AG04449 (cell line): Measurements from ENCODE around the gene KCTD15.

Source experiments
- CTCF ChIA-PET: fragments of 350-600 bp; formaldehyde crosslinking; extraction: SDS; loops from one replicate; lab custom pipeline; 2021; ENCODE audit warnings: antibody characterized with exemption; lab: Yijun Ruan, JAX
- POLR2A ChIA-PET: fragments of 400-600, 350-600 bp; formaldehyde crosslinking; extraction: SDS; loops from one replicate; lab custom pipeline; 2020; ENCODE audit warnings: antibody characterized with exemption, inconsistent platforms; lab: Yijun Ruan, JAX
- DNase-seq: peaks from one replicate; pipeline ENCODE4 v3.0.0-alpha.2; 2010; ENCODE audit warnings: low read depth, low spot score
- H3K4me3 ChIP-seq: 2 replicates; pipeline ENCODE4 v1.5.1; 2011; ENCODE audit warnings: low read depth, mild to moderate bottlenecking, control low read depth, low read length
- TF ChIP-seq, protein P1 (sequence below): IDR thresholded peaks from one replicate; pipeline ENCODE4 v1.5.1; 2011; ENCODE audit warnings: mild to moderate bottlenecking, moderate library complexity, low read length, control low read depth, inconsistent platforms; ENCODE audit not compliant: insufficient read depth; ENCODE audit errors: missing control alignments

Gene KCTD15

GRCh38 chr19:33841685-33842084 lies 45.0 kb downstream of the KCTD15 start:
- ChIA-PET CTCF (no interaction called here), POLR2A (no interaction called here)
- DNase-seq, result no peak
- TF ChIP-seq, protein P1, sequence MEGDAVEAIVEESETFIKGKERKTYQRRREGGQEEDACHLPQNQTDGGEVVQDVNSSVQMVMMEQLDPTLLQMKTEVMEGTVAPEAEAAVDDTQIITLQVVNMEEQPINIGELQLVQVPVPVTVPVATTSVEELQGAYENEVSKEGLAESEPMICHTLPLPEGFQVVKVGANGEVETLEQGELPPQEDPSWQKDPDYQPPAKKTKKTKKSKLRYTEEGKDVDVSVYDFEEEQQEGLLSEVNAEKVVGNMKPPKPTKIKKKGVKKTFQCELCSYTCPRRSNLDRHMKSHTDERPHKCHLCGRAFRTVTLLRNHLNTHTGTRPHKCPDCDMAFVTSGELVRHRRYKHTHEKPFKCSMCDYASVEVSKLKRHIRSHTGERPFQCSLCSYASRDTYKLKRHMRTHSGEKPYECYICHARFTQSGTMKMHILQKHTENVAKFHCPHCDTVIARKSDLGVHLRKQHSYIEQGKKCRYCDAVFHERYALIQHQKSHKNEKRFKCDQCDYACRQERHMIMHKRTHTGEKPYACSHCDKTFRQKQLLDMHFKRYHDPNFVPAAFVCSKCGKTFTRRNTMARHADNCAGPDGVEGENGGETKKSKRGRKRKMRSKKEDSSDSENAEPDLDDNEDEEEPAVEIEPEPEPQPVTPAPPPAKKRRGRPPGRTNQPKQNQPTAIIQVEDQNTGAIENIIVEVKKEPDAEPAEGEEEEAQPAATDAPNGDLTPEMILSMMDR, result no peak
- no peak overlapping the region for H3K4me3 ChIP-seq

GRCh38 chr19:33844478-33844877 lies 47.8 kb downstream of the KCTD15 start:
- TF ChIP-seq, protein P1, result no peak
- H3K4me3 ChIP-seq, result no peak overlapping the region
- CTCF ChIA-PET, result interaction anchor here (1.2 kb wide), 1 partner anchor 10 kb away, joined by 3 read pairs; no protein-coding TSS in a partner anchor
- POLR2A ChIA-PET, result no interaction called here
- no peak for DNase-seq

DNA sequence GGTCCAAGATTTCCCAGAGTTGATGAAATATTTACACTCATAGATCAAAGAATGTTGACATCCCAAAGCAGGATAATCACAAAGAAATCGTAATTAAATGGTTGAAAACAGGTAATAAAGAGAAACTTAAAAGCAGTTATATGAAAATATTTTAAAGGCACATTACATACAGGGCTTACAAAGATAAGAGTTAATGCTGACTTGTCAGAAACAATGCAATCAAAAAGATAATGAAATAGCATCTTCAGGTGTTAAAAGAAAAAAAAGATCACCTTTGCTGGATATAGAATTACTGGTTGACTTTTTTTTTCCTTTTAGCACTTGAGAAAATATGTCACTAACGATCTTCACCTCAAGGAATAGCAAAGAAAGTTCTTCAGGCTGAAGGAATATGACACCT lies 48.8 kb downstream of the KCTD15 start:
- CTCF ChIA-PET, result no interaction called here
- POLR2A ChIA-PET, result no interaction called here
- no peak for DNase-seq
- TF ChIP-seq, protein P1, result no peak
- H3K4me3 ChIP-seq, result no peak overlapping the region

DNA sequence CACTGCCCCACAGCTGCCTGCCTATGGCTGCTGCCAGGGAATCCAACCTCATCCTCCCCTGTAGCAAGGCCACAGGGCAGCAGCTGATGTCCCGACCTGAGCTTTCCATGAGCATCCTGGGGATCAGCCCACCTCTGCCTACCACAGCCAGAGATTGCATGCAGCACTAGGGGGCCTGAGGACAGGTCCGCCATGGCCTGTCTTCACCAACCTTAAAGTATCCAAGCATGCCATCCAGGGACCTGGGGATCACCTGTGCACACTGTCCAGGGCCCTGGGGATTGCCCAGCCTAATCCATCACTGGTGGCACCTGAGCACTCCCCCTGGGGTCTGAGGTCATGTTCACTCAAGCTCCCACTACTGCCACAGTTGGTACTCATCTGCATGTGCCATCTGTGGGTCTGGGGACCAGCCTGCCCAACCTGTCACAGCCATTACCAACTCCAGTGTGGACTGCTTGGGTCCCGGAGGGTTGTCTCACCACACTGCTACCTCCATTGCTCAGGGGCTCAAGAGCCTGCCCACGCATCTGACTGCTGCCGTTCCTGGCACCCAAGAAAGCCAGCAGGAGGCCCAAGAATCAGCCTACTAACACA lies 53.0 kb downstream of the KCTD15 start:
- CTCF ChIA-PET, result no interaction called here
- TF ChIP-seq, protein P1, result no peak
- H3K4me3 ChIP-seq, result no peak overlapping the region
- no peak for DNase-seq
- POLR2A ChIA-PET, result no interaction called here

DNA sequence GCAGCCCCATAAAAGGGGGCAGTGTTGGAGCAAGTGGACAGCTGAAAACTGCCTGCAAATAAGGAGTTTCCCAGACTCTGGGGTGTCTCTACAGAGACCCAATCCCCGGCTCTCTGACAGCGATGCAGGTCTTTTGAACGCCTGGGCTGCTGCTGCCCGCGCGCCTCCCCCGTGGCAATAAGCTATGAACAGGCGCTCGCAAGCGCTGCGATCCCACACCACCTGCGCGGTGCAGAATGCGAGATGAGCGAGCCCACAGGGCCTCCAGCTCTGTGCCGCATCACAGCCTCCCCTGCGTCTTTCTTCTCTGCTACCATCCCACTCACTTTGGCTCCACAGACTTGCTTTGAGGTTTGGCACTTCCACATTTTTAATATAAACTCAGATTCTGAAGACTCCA lies 62.3 kb downstream of the KCTD15 start:
- DNase-seq, result no peak
- ChIA-PET CTCF (no interaction called here), POLR2A (no interaction called here)
- TF ChIP-seq, protein P1, result no peak
- no peak overlapping the region for H3K4me3 ChIP-seq

- DNase-seq, result no peak
- ChIA-PET CTCF (no interaction called here), POLR2A (no interaction called here)
- TF ChIP-seq, protein P1, result no peak
- no peak overlapping the region for H3K4me3 ChIP-seq
Observed at GRCh38 chr19:33860312-33861090, 63.8 kb downstream of the KCTD15 start.
